Natural killer cell (primary cell): ENCODE measurements around the gene GDF11. TPM values are rescaled to one million over a fixed set of nuclear protein-coding genes. Genes with fewer than 3 reads are reported as not detected.

Experiments
- ATAC-seq, 3 donors: fragments of 150-1000 bp in 2 of 3; fragments of 200-7000 bp in 1 of 3; cut with Tn5 transposase; 1 replicate in 1 of 3; 2 replicates in 2 of 3; pipeline ENCODE4 v1.10.0; 2021; ENCODE audit warnings: mild to moderate bottlenecking in 2 of 3, moderate library complexity in 2 of 3
- DNase-seq, 2 donors: peaks; one replicate each; pipeline versions ENCODE4 v3.0.0 to v3.0.0-alpha.2; 2013 to 2021; ENCODE audit warnings: mixed read lengths in 1 of 2
- H3K27ac ChIP-seq: one replicate; pipeline ENCODE4 v1.5.1; 2013; ENCODE audit warnings: mild to moderate bottlenecking, low read length
- H3K27me3 ChIP-seq: one replicate; pipeline ENCODE4 v1.6.1; 2013; ENCODE audit warnings: low read length; ENCODE audit not compliant: control insufficient read depth, insufficient read depth
- H3K36me3 ChIP-seq: one replicate; pipeline ENCODE4 v1.6.1; 2013; ENCODE audit warnings: low read length; ENCODE audit not compliant: control insufficient read depth, insufficient read depth
- H3K4me1 ChIP-seq: one replicate; pipeline ENCODE4 v1.6.1; 2013; ENCODE audit warnings: low read length; ENCODE audit not compliant: control insufficient read depth, insufficient read depth
- H3K4me3 ChIP-seq: one replicate; pipeline ENCODE4 v1.5.1; 2013; ENCODE audit warnings: low read length
- H3K9me3 ChIP-seq: one replicate; pipeline ENCODE4 v1.6.1; 2013; ENCODE audit warnings: low read length; ENCODE audit not compliant: control insufficient read depth, insufficient read depth
- H3K27ac Mint-ChIP-seq, 2 donors: one replicate each; pipeline ENCODE4 v1.8.0; 2022; ENCODE audit warnings: mild to moderate bottlenecking in 2 of 2, mixed read lengths in 2 of 2, moderate library complexity in 1 of 2
- H3K27me3 Mint-ChIP-seq, 2 donors: one replicate each; pipeline ENCODE4 v1.8.0; 2022; ENCODE audit warnings: low read depth in 2 of 2, mixed read lengths in 2 of 2
- H3K36me3 Mint-ChIP-seq: one replicate; pipeline ENCODE4 v1.8.0; 2022; ENCODE audit warnings: mixed read lengths
- H3K4me1 Mint-ChIP-seq, 2 donors: one replicate each; pipeline ENCODE4 v1.8.0; 2022; ENCODE audit warnings: mixed read lengths in 2 of 2
- H3K4me3 Mint-ChIP-seq: one replicate; pipeline ENCODE4 v1.8.0; 2022; ENCODE audit warnings: mild to moderate bottlenecking, moderate library complexity, mixed read lengths
- H3K9me3 Mint-ChIP-seq, 2 donors: one replicate each; pipeline ENCODE4 v1.8.0; 2022; ENCODE audit warnings: mixed read lengths in 2 of 2
- WGBS: methylation state at CpG from one replicate; pipeline ENCODE4 v1.1.7; 2013; ENCODE audit warnings: missing lambda C conversion rate; ENCODE audit not compliant: insufficient coverage; 5-methylcytosine and 5-hydroxymethylcytosine counted together
- intact Hi-C: fragments of 100-400 bp; cut with micrococcal nuclease; formaldehyde crosslinking; loops from one replicate; pipeline ENCODE4 v1.14.2; 2022
- total RNA-seq, 4 donors: library from RNA; stranded (reverse); fragments of 120-200 nt in 1 of 4; gene quantifications; one replicate each; pipeline versions ENCODE4 v1.2.3 to v1.2.4, GENCODE V29; 2013 to 2022
- TF ChIP-seq, protein P1 (sequence below): fragments of 200-600 bp; IDR thresholded peaks from one replicate; pipeline ENCODE4 v1.8.0; 2022; ENCODE audit warnings: antibody characterized with exemption

The GDF11 gene
- total RNA-seq, 3 donors from 2014 or later (not counting 1 experiment from before 2014, with no cell fraction given) = 9.2 to 12.1 (median 10.2) TPM

DNA sequence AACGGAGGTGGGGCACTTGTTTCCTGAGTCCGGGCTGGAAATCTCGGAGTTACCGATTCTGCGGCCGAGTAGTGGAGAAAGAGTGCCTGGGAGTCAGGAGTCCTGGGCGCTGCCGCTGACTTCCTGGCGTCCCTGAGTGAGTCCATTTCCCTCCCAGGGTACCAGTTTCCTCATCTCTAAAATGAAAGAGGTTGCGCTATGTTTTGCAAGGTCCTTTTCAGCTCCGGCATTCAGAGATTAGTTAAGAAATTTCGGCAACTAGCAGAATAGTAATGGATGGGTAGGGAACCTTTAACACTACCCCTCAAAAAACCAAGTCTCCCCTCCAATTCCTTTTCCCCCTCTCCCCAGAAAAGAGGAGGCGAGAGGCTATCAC, 26.4 kb upstream of the GDF11 start:
- intact Hi-C loops = no loop called here
- Mint-ChIP-seq H3K9me3 (no peaks in the 10 kb centered on the region), H3K27me3 (peaks cover 0 to 3% of the 10 kb centered on the region in 2 donors), H3K4me1 (peaks cover 18 to 32% of the 10 kb centered on the region in 2 donors), H3K27ac (peak overlapping the region; percentile 96 to 98), H3K36me3 (no peaks in the 10 kb centered on the region), H3K4me3 (peak overlapping the region; percentile 97)
- no peaks in the 10 kb centered on the region for H3K9me3 ChIP-seq
- no peaks in the 10 kb centered on the region for H3K27me3 ChIP-seq
- ATAC-seq (no peak), DNase-seq (no peak)
- 0% methylated on average over 9 of the region's 13 CpGs for WGBS
- H3K36me3 ChIP-seq = peaks cover 9% of the 10 kb centered on the region
- H3K4me1 ChIP-seq = peaks cover 40% of the 10 kb centered on the region
- H3K4me3 ChIP-seq = peak overlapping the region; percentile 87
- peak overlapping the region; percentile 73 for H3K27ac ChIP-seq
- TF ChIP-seq, protein P1, sequence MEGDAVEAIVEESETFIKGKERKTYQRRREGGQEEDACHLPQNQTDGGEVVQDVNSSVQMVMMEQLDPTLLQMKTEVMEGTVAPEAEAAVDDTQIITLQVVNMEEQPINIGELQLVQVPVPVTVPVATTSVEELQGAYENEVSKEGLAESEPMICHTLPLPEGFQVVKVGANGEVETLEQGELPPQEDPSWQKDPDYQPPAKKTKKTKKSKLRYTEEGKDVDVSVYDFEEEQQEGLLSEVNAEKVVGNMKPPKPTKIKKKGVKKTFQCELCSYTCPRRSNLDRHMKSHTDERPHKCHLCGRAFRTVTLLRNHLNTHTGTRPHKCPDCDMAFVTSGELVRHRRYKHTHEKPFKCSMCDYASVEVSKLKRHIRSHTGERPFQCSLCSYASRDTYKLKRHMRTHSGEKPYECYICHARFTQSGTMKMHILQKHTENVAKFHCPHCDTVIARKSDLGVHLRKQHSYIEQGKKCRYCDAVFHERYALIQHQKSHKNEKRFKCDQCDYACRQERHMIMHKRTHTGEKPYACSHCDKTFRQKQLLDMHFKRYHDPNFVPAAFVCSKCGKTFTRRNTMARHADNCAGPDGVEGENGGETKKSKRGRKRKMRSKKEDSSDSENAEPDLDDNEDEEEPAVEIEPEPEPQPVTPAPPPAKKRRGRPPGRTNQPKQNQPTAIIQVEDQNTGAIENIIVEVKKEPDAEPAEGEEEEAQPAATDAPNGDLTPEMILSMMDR = no peak

DNA sequence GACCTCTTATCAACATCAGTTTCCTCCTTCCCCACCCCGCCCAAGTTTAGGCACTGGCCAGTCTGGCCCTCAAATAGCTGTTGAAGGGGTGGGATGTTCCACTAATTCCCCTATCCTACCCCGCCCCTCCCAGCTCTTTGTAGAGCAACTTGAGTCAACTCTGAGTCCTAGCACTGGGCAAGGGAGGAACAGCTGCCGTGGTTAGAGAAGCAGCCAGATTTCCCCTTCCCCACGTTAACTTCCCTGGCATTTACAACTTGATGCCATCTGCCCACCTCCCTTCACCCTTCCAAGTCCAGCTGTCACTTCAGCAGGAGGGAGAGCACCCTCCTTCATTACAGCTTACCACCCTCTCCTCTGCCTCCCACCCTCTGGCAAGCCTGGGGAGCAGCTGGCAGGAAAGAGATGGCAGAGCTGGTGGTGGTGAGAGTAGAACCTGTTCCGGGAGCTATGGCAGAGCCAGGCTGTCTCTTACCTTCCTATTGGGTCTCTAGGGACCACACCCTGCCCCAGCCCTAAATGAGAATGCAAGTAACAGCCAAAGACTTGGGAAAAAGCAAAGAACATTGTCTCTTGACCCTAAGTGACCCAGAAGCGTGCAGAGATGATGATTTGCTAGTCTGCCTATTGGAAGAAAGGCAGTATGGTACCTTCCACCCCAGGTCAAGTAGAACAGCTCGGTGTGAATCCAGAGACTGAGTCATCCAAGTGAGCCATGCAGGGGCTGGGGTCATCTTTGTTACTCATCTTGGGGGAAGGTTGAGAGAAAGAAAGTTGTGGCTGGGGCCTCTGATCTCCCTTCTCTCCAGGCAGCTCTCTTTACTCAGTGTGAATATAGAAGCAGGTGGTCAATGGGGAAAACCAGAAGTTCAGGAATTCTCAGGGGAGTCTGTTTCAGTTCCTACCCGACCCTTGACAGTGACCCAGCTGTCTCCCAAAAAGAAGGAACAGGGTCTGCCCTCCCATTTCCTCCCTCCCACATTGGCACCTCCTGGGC, 25.6 kb upstream of the GDF11 start:
- Histone ChIP-seq H3K36me3 (peaks cover 9% of the 10 kb centered on the region), H3K27ac (no peak overlapping the region), H3K4me3 (peak overlapping the region; percentile 87), H3K27me3 (no peaks in the 10 kb centered on the region), H3K9me3 (no peaks in the 10 kb centered on the region), H3K4me1 (peaks cover 42% of the 10 kb centered on the region)
- 63% methylated on average over 7 of the region's 8 CpGs for WGBS
- H3K36me3 Mint-ChIP-seq = no peaks in the 10 kb centered on the region
- peak overlapping the region; percentile 96 to 98 for H3K27ac Mint-ChIP-seq
- intact Hi-C loops = no loop called here
- ATAC-seq (no peak), DNase-seq (no peak)
- H3K4me1 Mint-ChIP-seq = peaks cover 18 to 32% of the 10 kb centered on the region in 2 donors
- peak overlapping the region; percentile 97 for H3K4me3 Mint-ChIP-seq
- no peaks in the 10 kb centered on the region for H3K9me3 Mint-ChIP-seq
- TF ChIP-seq, protein P1 = no peak
- H3K27me3 Mint-ChIP-seq = no peaks in the 10 kb centered on the region

DNA sequence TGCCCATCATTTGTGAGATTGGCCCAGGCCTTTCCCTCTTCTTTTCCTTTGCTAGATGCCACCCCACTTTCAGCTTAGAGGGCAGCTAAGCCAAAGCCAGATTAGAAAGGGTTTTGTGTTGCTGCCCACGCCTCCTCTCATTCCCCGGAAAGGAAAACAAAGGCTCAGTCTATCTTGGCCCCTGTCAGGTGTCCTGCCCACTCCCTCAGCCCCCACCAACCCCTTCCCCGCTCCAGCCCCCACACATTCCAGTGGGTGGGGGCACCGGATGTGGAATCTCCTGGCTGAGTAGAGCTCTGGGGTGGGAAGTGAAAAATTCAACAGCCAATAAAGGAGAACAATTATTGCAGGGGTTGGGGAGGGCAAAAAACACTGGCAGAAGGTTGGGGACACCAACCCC, 24.9 kb upstream of the GDF11 start:
- Histone ChIP-seq H3K9me3 (no peaks in the 10 kb centered on the region), H3K4me1 (peaks cover 42% of the 10 kb centered on the region), H3K27ac (no peak overlapping the region), H3K4me3 (no peak overlapping the region), H3K36me3 (peaks cover 12% of the 10 kb centered on the region), H3K27me3 (no peaks in the 10 kb centered on the region)
- ATAC-seq (no peak), DNase-seq (no peak)
- no peak overlapping the region for H3K4me3 Mint-ChIP-seq
- intact Hi-C loops = no loop called here
- H3K27me3 Mint-ChIP-seq = no peaks in the 10 kb centered on the region
- 95% methylated on average over 2 of the region's 4 CpGs for WGBS
- peaks cover 18 to 32% of the 10 kb centered on the region in 2 donors for H3K4me1 Mint-ChIP-seq
- H3K36me3 Mint-ChIP-seq = no peaks in the 10 kb centered on the region
- TF ChIP-seq, protein P1 = no peak
- H3K9me3 Mint-ChIP-seq = no peaks in the 10 kb centered on the region
- H3K27ac Mint-ChIP-seq = peak overlapping the region in 1 of 2 donors; percentile 45
